Measurements from ENCODE around the gene PRMT1.

PRMT1 gene

DNA sequence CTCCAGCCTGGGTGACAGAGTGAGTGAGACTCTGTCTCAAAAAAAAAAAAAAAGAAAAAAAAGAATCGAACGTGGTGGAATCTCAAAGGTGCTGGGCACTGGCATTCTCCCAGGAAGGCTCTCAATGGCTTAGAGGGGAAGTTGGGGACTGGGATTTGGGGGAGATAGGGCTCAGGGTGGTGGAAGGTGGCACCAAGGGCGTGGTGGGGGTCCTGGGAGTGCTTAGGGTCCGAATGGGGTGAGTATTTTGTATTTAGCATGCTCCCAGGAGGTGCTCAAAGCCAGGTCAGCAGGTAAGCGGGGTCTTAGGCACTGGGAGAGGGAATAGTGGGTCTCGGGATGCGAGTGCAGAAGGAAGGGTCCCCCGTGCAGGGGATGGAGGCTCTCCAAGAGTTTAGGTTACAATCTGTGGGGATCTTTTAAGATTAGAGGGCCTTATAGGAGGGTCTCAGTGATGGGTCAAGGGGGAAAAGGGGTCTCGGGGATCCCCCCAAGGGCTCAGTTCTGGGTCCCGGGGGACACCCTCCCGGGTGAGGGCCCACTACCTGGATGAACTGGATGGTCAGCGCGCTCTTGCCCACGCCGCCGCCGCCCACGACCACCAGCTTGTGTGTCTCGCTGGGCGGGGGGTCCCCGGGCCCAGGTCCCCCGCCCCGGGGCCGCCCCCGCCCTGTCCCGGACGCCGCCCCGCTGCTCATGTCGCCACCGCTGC lies 37.5 kb upstream of the PRMT1 start:
- no peaks in the 10 kb centered on the region for H3K9me3 ChIP-seq (ENCODE audit: control insufficient read depth, low read length)
- H3K27ac ChIP-seq (ENCODE audit: low read depth, low read length, severe bottlenecking): peak overlapping the region; percentile 100
- H3K4me3 ChIP-seq (ENCODE audit: extremely low read depth, insufficient read depth, low read length, poor library complexity, severe bottlenecking): peak overlapping the region; percentile 99
- H3K36me3 ChIP-seq (ENCODE audit: control insufficient read depth, insufficient read depth, low read length): peaks cover 15% of the 10 kb centered on the region
- WGBS, 2 experiments (ENCODE audit: insufficient coverage in 2 of 2): 5 to 14% methylated on average over 13 to 20 of the region's 31 CpGs
- H3K4me1 ChIP-seq (ENCODE audit: control insufficient read depth, insufficient read depth, low read length, poor library complexity, severe bottlenecking): peaks cover 44% of the 10 kb centered on the region

DNA sequence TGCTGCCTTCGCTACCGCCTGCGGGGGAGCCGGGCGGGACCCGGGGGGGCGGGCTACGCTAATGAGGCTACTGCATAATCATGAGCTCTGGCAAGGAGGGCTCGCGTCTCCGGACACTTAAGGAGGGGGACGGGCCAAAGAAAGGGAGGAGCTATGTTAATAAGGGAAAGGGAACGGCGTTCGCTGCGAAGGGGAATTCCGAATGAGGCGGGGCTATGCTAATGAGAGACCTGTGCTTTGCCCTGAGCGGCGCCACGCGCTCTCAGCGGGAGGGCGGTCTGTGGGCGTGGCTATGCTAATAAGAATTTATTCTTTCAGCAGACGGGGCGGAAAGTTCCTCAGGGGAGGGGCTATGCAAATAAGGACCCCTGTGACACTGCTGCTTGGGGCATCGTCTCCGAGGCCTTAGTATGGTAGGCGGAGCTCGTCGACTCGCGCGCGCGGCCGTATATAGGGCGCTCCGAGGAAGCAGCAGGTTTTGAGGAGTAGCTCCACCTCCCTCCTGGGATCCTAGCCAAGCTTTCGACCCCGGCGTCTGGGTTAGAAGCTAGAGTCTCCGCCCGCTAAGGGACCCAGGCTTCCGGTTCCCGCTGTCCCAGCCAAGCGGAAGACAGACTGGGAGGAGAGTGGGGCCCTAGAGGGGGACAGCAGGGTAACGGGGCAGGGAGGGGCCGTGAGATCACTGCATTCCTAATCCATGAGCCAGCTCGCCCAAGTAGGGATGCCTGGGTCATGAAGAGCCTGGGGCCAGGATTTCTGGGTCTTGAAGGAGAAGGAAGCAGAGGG lies 36.8 kb upstream of the PRMT1 start, which contains the start of gene RRAS:
Gene RRAS (minus strand): TSS at position 31 of the 786 bp plus-strand sequence. CDS start 45 bp downstream, outside the sequence.
- Histone ChIP-seq H3K36me3 (ENCODE audit: control insufficient read depth, insufficient read depth, low read length) (peaks cover 19% of the 10 kb centered on the region), H3K27ac (ENCODE audit: low read depth, low read length, severe bottlenecking) (peak within 1 kb of the TSS; percentile 100), H3K4me3 (ENCODE audit: extremely low read depth, insufficient read depth, low read length, poor library complexity, severe bottlenecking) (peak within 1 kb of the TSS; percentile 99), H3K9me3 (ENCODE audit: control insufficient read depth, low read length) (no peaks in the 10 kb centered on the region), H3K4me1 (ENCODE audit: control insufficient read depth, insufficient read depth, low read length, poor library complexity, severe bottlenecking) (peaks cover 43% of the 10 kb centered on the region)
- 0% methylated on average over 43 to 46 of the region's 51 CpGs for WGBS, 2 experiments (ENCODE audit: insufficient coverage in 2 of 2)

DNA sequence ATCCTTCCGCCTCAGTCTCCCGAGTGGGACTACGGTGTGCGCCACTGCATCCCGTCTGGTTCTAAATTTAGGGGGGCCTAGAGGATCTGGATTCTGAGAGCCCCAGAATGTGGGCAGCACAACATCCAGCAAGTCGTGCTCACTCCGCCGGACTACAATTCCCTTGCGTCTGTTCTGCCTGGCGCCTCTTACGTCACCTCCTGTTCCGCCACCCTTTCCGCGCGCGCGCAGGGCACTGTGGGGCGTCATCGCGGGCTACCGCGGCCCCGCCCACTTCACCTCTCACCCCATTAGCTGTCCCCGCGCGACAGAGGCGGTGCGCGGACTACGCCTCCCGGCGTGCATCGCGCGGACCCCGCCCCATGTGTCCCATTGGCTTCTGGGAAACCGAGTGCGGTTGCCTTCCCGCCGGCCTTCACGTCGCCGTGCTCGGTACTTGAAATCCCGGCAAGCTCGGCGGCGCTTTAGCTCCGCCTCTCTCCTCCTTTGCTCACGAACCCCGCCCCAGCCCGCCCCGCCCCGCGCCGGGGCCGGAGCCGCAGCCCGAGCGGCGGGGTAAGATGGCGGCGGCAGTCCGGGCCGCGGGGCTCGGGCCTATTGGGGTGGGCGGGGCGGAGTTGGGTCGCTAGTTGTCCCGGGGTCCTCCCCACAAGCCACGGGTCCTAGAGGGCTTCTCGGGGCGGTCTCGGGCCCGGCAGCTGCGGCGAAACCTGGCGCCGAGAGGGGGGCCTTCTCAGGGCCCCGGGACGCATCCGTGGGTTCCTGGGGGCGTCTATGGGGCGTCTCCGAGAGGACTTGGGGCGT lies 35.2 kb upstream of the PRMT1 start, which contains the start of gene SCAF1:
Gene SCAF1 (plus strand): TSS at position 522 of the 804 bp plus-strand sequence. CDS start 2,818 bp downstream, outside the sequence.
- Histone ChIP-seq H3K27ac (ENCODE audit: low read depth, low read length, severe bottlenecking) (peak within 1 kb of the TSS; percentile 100), H3K36me3 (ENCODE audit: control insufficient read depth, insufficient read depth, low read length) (peaks cover 28% of the 10 kb centered on the region), H3K4me3 (ENCODE audit: extremely low read depth, insufficient read depth, low read length, poor library complexity, severe bottlenecking) (peak within 1 kb of the TSS; percentile 99), H3K4me1 (ENCODE audit: control insufficient read depth, insufficient read depth, low read length, poor library complexity, severe bottlenecking) (peaks cover 34% of the 10 kb centered on the region), H3K9me3 (ENCODE audit: control insufficient read depth, low read length) (no peaks in the 10 kb centered on the region)
- WGBS, 2 experiments (ENCODE audit: insufficient coverage in 2 of 2): 0 to 1% methylated on average over 55 to 59 of the region's 87 CpGs

DNA sequence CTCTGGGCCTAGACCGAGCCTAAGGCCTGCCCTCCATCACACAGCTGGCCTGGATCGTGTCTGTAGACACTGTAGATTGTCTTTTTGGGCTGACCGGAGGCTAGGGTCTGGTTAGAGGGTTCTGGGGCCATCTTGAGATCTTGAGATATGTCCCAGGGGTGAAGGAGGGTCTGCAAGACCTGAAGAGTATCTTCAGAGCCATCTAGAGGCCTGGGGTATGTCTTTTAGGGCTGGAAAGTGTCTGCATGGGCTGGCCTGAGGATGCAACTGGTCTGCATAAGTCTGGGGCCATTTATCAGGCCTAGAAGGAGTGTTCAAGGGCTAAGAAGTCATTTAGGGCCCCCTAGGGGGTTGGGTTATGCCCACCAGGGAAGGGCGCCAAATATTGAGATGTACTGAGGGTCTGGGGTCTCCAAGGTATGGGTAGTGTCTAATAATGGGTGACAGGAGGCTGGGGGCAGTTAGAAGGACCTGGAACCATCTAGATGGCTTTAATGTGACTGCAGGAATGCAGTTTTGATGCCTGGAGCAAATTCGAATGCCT lies 34.5 kb upstream of the PRMT1 start:
- H3K4me3 ChIP-seq (ENCODE audit: extremely low read depth, insufficient read depth, low read length, poor library complexity, severe bottlenecking): peak overlapping the region; percentile 99
- H3K4me1 ChIP-seq (ENCODE audit: control insufficient read depth, insufficient read depth, low read length, poor library complexity, severe bottlenecking): peaks cover 33% of the 10 kb centered on the region
- peaks cover 35% of the 10 kb centered on the region for H3K36me3 ChIP-seq (ENCODE audit: control insufficient read depth, insufficient read depth, low read length)
- H3K9me3 ChIP-seq (ENCODE audit: control insufficient read depth, low read length): no peaks in the 10 kb centered on the region
- peak overlapping the region; percentile 100 for H3K27ac ChIP-seq (ENCODE audit: low read depth, low read length, severe bottlenecking)
- WGBS, 2 experiments (ENCODE audit: insufficient coverage in 2 of 2): 9 to 10% methylated on average over 5 of the region's 5 CpGs

DNA sequence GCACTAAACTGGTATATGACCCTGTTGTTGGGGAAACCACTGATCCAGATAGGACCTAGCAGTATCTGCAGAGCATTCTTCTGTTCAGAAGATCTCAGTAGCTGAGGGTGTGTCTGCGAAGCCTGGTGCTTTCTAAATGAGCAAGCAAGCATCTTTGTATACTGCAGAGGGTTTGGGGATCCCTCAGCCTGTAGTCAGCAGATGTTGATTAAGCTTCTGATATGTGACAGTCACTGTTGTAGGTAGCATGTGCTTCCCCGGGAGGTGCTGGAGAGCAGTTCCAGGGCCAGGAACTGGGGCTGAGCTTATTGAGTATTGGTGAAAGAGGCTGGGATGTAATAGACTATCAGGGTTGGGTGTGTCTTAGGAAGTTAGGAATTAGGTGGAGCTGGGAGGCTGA lies 33.6 kb upstream of the PRMT1 start:
- Histone ChIP-seq H3K4me3 (ENCODE audit: extremely low read depth, insufficient read depth, low read length, poor library complexity, severe bottlenecking) (peak overlapping the region; percentile 99), H3K36me3 (ENCODE audit: control insufficient read depth, insufficient read depth, low read length) (peaks cover 44% of the 10 kb centered on the region), H3K9me3 (ENCODE audit: control insufficient read depth, low read length) (no peaks in the 10 kb centered on the region), H3K4me1 (ENCODE audit: control insufficient read depth, insufficient read depth, low read length, poor library complexity, severe bottlenecking) (peaks cover 26% of the 10 kb centered on the region), H3K27ac (ENCODE audit: low read depth, low read length, severe bottlenecking) (no peak overlapping the region)
- WGBS, 2 experiments (ENCODE audit: insufficient coverage in 2 of 2): 97 to 100% methylated on average over 2 of the region's 2 CpGs

DNA sequence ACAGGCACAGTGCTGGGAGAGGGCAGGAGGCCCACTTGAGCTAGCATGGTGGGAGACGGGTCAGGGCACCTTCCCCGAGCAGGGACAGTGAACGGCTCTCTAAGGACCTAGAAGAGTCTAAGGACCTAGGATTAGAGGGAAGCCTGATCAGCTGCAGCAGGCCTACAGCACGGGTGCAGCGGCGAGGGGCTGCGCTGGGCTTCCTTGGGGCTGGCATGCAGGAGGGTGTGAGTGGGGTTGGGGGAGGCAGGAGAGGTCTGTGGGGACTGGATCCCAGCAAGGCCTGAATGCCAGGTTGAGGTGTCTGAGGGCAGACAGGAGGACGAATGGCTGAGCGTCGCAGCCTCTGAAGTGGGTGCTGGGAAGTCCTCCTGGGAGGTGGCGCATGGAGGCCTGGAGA lies 31.5 kb upstream of the PRMT1 start:
- Histone ChIP-seq H3K9me3 (ENCODE audit: control insufficient read depth, low read length) (no peaks in the 10 kb centered on the region), H3K27ac (ENCODE audit: low read depth, low read length, severe bottlenecking) (no peak overlapping the region), H3K4me3 (ENCODE audit: extremely low read depth, insufficient read depth, low read length, poor library complexity, severe bottlenecking) (no peak overlapping the region), H3K4me1 (ENCODE audit: control insufficient read depth, insufficient read depth, low read length, poor library complexity, severe bottlenecking) (peaks cover 18% of the 10 kb centered on the region), H3K36me3 (ENCODE audit: control insufficient read depth, insufficient read depth, low read length) (peaks cover 64% of the 10 kb centered on the region)
- WGBS, 2 experiments (ENCODE audit: insufficient coverage in 2 of 2): 98 to 99% methylated on average over 8 to 10 of the region's 11 CpGs

DNA sequence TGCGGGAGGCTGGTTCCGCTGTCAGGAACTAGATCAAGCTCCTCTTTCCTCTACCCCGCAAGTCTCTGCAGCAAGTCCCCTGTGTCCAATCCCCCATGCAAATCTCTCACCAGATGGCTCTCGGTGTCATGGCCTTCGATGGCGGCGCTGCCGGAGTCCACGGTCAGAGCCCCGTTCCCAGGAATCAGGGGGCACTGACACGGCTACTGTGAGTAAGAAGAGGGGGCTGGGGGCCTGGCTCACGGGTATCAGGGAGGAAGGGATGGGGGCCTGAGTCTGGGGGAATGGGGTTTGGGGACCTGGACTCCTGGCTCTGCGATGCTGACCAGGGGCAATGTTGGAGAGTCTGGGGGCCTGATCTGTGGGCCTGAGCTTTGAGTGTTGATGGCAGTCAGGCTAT lies 31.1 kb upstream of the PRMT1 start:
- 97 to 98% methylated on average over 4 to 13 of the region's 13 CpGs for WGBS, 2 experiments (ENCODE audit: insufficient coverage in 2 of 2)

DNA sequence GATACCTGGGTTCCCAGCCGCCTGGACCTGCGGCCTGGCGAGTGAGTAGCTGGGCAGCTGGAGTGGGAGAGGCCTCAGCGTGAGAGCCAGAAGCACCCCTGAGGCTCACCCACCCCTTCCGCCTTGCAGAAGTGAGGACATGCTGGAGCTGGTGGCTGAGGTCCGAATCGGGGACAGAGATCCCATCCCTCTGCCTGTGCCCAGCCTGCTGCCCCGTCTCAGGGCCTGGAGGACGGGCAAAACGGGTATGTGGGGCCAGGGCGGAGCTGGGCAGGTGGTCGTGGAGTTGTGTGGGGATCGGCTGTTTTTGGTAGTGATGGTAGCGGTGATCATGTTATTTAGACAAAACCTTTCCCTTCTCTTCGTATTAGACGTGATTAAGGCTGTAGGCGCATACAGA lies 30.5 kb upstream of the PRMT1 start:
- Histone ChIP-seq H3K4me1 (ENCODE audit: control insufficient read depth, insufficient read depth, low read length, poor library complexity, severe bottlenecking) (peaks cover 14% of the 10 kb centered on the region), H3K36me3 (ENCODE audit: control insufficient read depth, insufficient read depth, low read length) (peaks cover 69% of the 10 kb centered on the region), H3K4me3 (ENCODE audit: extremely low read depth, insufficient read depth, low read length, poor library complexity, severe bottlenecking) (no peak overlapping the region), H3K27ac (ENCODE audit: low read depth, low read length, severe bottlenecking) (no peak overlapping the region), H3K9me3 (ENCODE audit: control insufficient read depth, low read length) (no peaks in the 10 kb centered on the region)
- WGBS, 2 experiments (ENCODE audit: insufficient coverage in 2 of 2): 97% methylated on average over 13 to 14 of the region's 17 CpGs

More for the DNA sequence above, 31.1 kb upstream of the PRMT1 start:
- Histone ChIP-seq H3K9me3 (ENCODE audit: control insufficient read depth, low read length) (no peaks in the 10 kb centered on the region), H3K4me3 (ENCODE audit: extremely low read depth, insufficient read depth, low read length, poor library complexity, severe bottlenecking) (no peak overlapping the region), H3K36me3 (ENCODE audit: control insufficient read depth, insufficient read depth, low read length) (peaks cover 65% of the 10 kb centered on the region), H3K4me1 (ENCODE audit: control insufficient read depth, insufficient read depth, low read length, poor library complexity, severe bottlenecking) (peaks cover 14% of the 10 kb centered on the region), H3K27ac (ENCODE audit: low read depth, low read length, severe bottlenecking) (no peak overlapping the region)

DNA sequence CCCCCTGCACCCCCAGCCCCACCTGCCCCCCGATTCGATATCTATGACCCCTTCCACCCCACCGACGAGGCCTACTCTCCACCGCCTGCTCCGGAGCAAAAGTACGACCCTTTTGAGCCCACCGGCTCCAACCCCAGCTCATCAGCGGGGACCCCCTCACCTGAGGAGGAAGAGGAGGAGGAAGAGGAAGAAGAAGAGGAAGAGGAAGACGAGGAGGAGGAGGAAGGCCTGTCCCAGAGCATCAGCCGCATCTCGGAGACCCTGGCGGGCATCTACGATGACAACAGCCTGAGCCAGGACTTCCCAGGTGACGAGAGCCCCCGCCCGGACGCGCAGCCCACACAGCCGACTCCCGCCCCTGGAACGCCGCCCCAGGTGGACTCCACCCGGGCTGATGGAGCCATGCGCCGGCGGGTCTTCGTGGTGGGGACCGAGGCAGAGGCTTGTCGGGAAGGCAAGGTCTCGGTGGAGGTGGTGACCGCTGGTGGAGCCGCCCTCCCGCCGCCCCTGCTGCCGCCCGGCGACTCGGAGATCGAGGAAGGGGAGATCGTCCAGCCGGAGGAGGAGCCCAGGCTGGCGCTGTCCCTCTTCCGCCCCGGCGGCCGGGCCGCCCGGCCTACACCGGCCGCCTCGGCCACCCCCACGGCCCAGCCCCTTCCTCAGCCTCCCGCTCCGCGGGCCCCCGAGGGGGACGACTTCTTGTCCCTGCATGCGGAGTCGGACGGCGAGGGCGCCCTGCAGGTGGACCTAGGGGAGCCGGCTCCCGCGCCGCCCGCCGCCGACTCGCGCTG lies 25.8 kb upstream of the PRMT1 start:
- no peak overlapping the region for H3K27ac ChIP-seq (ENCODE audit: low read depth, low read length, severe bottlenecking)
- peaks cover 87% of the 10 kb centered on the region for H3K36me3 ChIP-seq (ENCODE audit: control insufficient read depth, insufficient read depth, low read length)
- H3K4me3 ChIP-seq (ENCODE audit: extremely low read depth, insufficient read depth, low read length, poor library complexity, severe bottlenecking): no peak overlapping the region
- WGBS, 2 experiments (ENCODE audit: insufficient coverage in 2 of 2): 97% methylated on average over 60 to 64 of the region's 72 CpGs
- H3K4me1 ChIP-seq (ENCODE audit: control insufficient read depth, insufficient read depth, low read length, poor library complexity, severe bottlenecking): no peaks in the 10 kb centered on the region
- H3K9me3 ChIP-seq (ENCODE audit: control insufficient read depth, low read length): no peaks in the 10 kb centered on the region

Measured in mesodermal cell (in vitro differentiated cells).